Measurements from ENCODE around the gene TCF4.

Gene TCF4

GRCh38 chr18:55530166-55530565 lies 57.8 kb downstream of the TCF4 start:
- POLR2A ChIA-PET, result interaction anchor here (0.6 kb wide), 1 partner anchor 19 kb away, joined by 5 read pairs; no protein-coding TSS in a partner anchor
- CTCF ChIA-PET, result no interaction called here
- DNase-seq, result no peak
- Histone ChIP-seq H3K4me3 (ENCODE audit: control insufficient read depth in 1 of 7, extremely low read depth in 1 of 7, insufficient read depth in 4 of 7, low read depth in 2 of 7, low read length in 6 of 7) (no peak overlapping the region), H3K27me3 (replicated peaks in 2 of 5; ENCODE audit: control insufficient read depth in 4 of 5, insufficient read depth in 5 of 5, low read length in 4 of 5) (no peaks in the 10 kb centered on the region), H3K27ac (ENCODE audit: insufficient read depth in 1 of 2, low read depth in 1 of 2, low read length in 2 of 2, poor library complexity in 1 of 2, severe bottlenecking in 2 of 2) (no peak overlapping the region), H3K4me1 (ENCODE audit: control extremely low read depth in 1 of 4, control insufficient read depth in 4 of 4, insufficient read depth in 4 of 4, low read length in 3 of 4) (peaks cover 0 to 3% (median 0%) of the 10 kb centered on the region in 4 experiments), H3K36me3 (ENCODE audit: control insufficient read depth in 4 of 4, insufficient read depth in 4 of 4, low read length in 3 of 4) (peaks cover 0 to 3% (median 0%) of the 10 kb centered on the region in 4 experiments), H3K9me3 (ENCODE audit: control extremely low read depth in 1 of 5, control insufficient read depth in 4 of 5, insufficient read depth in 2 of 5, low read depth in 1 of 5, low read length in 4 of 5) (no peaks in the 10 kb centered on the region)
- WGBS (ENCODE audit: insufficient coverage), result 90% methylated on average over 5 of the region's 5 CpGs

GRCh38 chr18:55529581-55529980 lies 58.4 kb downstream of the TCF4 start:
- no peaks in the 10 kb centered on the region for H3K9me3 ChIP-seq (ENCODE audit: control extremely low read depth in 1 of 5, control insufficient read depth in 4 of 5, insufficient read depth in 2 of 5, low read depth in 1 of 5, low read length in 4 of 5)
- H3K4me3 ChIP-seq (ENCODE audit: control insufficient read depth in 1 of 7, extremely low read depth in 1 of 7, insufficient read depth in 4 of 7, low read depth in 2 of 7, low read length in 6 of 7), result no peak overlapping the region
- DNase-seq, result no peak
- peaks cover 0 to 3% (median 0%) of the 10 kb centered on the region in 4 experiments for H3K4me1 ChIP-seq (ENCODE audit: control extremely low read depth in 1 of 4, control insufficient read depth in 4 of 4, insufficient read depth in 4 of 4, low read length in 3 of 4)
- ChIA-PET POLR2A (no interaction called here), CTCF (interaction anchor here (0.8 kb wide), 1 partner anchor 113 kb away, joined by 3 read pairs; no protein-coding TSS in a partner anchor)
- WGBS (ENCODE audit: insufficient coverage), result 61% methylated on average over 4 of the region's 4 CpGs
- H3K27ac ChIP-seq (ENCODE audit: insufficient read depth in 1 of 2, low read depth in 1 of 2, low read length in 2 of 2, poor library complexity in 1 of 2, severe bottlenecking in 2 of 2), result no peak overlapping the region
- H3K36me3 ChIP-seq (ENCODE audit: control insufficient read depth in 4 of 4, insufficient read depth in 4 of 4, low read length in 3 of 4), result peaks cover 0 to 3% (median 0%) of the 10 kb centered on the region in 4 experiments
- no peaks in the 10 kb centered on the region for H3K27me3 ChIP-seq (replicated peaks in 2 of 5; ENCODE audit: control insufficient read depth in 4 of 5, insufficient read depth in 5 of 5, low read length in 4 of 5)

- ChIA-PET CTCF (no interaction called here), POLR2A (no interaction called here)
- Histone ChIP-seq H3K36me3 (ENCODE audit: control insufficient read depth in 4 of 4, insufficient read depth in 4 of 4, low read length in 3 of 4) (peaks cover 0 to 3% (median 0%) of the 10 kb centered on the region in 4 experiments), H3K27me3 (replicated peaks in 2 of 5; ENCODE audit: control insufficient read depth in 4 of 5, insufficient read depth in 5 of 5, low read length in 4 of 5) (no peaks in the 10 kb centered on the region), H3K4me3 (ENCODE audit: control insufficient read depth in 1 of 7, extremely low read depth in 1 of 7, insufficient read depth in 4 of 7, low read depth in 2 of 7, low read length in 6 of 7) (no peak overlapping the region), H3K27ac (ENCODE audit: insufficient read depth in 1 of 2, low read depth in 1 of 2, low read length in 2 of 2, poor library complexity in 1 of 2, severe bottlenecking in 2 of 2) (no peak overlapping the region), H3K9me3 (ENCODE audit: control extremely low read depth in 1 of 5, control insufficient read depth in 4 of 5, insufficient read depth in 2 of 5, low read depth in 1 of 5, low read length in 4 of 5) (no peaks in the 10 kb centered on the region), H3K4me1 (ENCODE audit: control extremely low read depth in 1 of 4, control insufficient read depth in 4 of 4, insufficient read depth in 4 of 4, low read length in 3 of 4) (peaks cover 0 to 3% (median 0%) of the 10 kb centered on the region in 4 experiments)
- no peak for DNase-seq
These were observed 62.1 kb downstream of the TCF4 start for GRCh38 chr18:55525845-55526244.

- no peak for DNase-seq
- no peak overlapping the region for H3K4me3 ChIP-seq (ENCODE audit: control insufficient read depth in 1 of 7, extremely low read depth in 1 of 7, insufficient read depth in 4 of 7, low read depth in 2 of 7, low read length in 6 of 7)
- H3K36me3 ChIP-seq (ENCODE audit: control insufficient read depth in 4 of 4, insufficient read depth in 4 of 4, low read length in 3 of 4), result peaks cover 0 to 3% (median 0%) of the 10 kb centered on the region in 4 experiments
- H3K27ac ChIP-seq (ENCODE audit: insufficient read depth in 1 of 2, low read depth in 1 of 2, low read length in 2 of 2, poor library complexity in 1 of 2, severe bottlenecking in 2 of 2), result no peak overlapping the region
- ChIA-PET POLR2A (no interaction called here), CTCF (no interaction called here)
- H3K9me3 ChIP-seq (ENCODE audit: control extremely low read depth in 1 of 5, control insufficient read depth in 4 of 5, insufficient read depth in 2 of 5, low read depth in 1 of 5, low read length in 4 of 5), result no peaks in the 10 kb centered on the region
- H3K4me1 ChIP-seq (ENCODE audit: control extremely low read depth in 1 of 4, control insufficient read depth in 4 of 4, insufficient read depth in 4 of 4, low read length in 3 of 4), result peaks cover 0 to 3% (median 0%) of the 10 kb centered on the region in 4 experiments
- no peaks in the 10 kb centered on the region for H3K27me3 ChIP-seq (replicated peaks in 2 of 5; ENCODE audit: control insufficient read depth in 4 of 5, insufficient read depth in 5 of 5, low read length in 4 of 5)
These were observed 63.5 kb downstream of the TCF4 start for GRCh38 chr18:55524353-55525073.

- no peak overlapping the region for H3K4me3 ChIP-seq (ENCODE audit: control insufficient read depth in 1 of 7, extremely low read depth in 1 of 7, insufficient read depth in 4 of 7, low read depth in 2 of 7, low read length in 6 of 7)
- ChIA-PET POLR2A (no interaction called here), CTCF (no interaction called here)
- peaks cover 0 to 3% (median 0%) of the 10 kb centered on the region in 4 experiments for H3K36me3 ChIP-seq (ENCODE audit: control insufficient read depth in 4 of 4, insufficient read depth in 4 of 4, low read length in 3 of 4)
- H3K4me1 ChIP-seq (ENCODE audit: control extremely low read depth in 1 of 4, control insufficient read depth in 4 of 4, insufficient read depth in 4 of 4, low read length in 3 of 4), result peaks cover 0 to 3% (median 0%) of the 10 kb centered on the region in 4 experiments
- no peaks in the 10 kb centered on the region for H3K27me3 ChIP-seq (replicated peaks in 2 of 5; ENCODE audit: control insufficient read depth in 4 of 5, insufficient read depth in 5 of 5, low read length in 4 of 5)
- no peak overlapping the region for H3K27ac ChIP-seq (ENCODE audit: insufficient read depth in 1 of 2, low read depth in 1 of 2, low read length in 2 of 2, poor library complexity in 1 of 2, severe bottlenecking in 2 of 2)
- no peak for DNase-seq
- H3K9me3 ChIP-seq (ENCODE audit: control extremely low read depth in 1 of 5, control insufficient read depth in 4 of 5, insufficient read depth in 2 of 5, low read depth in 1 of 5, low read length in 4 of 5), result no peaks in the 10 kb centered on the region
These were observed 65.0 kb downstream of the TCF4 start for GRCh38 chr18:55523001-55523400.

- Histone ChIP-seq H3K27ac (ENCODE audit: insufficient read depth in 1 of 2, low read depth in 1 of 2, low read length in 2 of 2, poor library complexity in 1 of 2, severe bottlenecking in 2 of 2) (no peak overlapping the region), H3K9me3 (ENCODE audit: control extremely low read depth in 1 of 5, control insufficient read depth in 4 of 5, insufficient read depth in 2 of 5, low read depth in 1 of 5, low read length in 4 of 5) (no peaks in the 10 kb centered on the region), H3K4me3 (ENCODE audit: control insufficient read depth in 1 of 7, extremely low read depth in 1 of 7, insufficient read depth in 4 of 7, low read depth in 2 of 7, low read length in 6 of 7) (no peak overlapping the region), H3K27me3 (replicated peaks in 2 of 5; ENCODE audit: control insufficient read depth in 4 of 5, insufficient read depth in 5 of 5, low read length in 4 of 5) (no peaks in the 10 kb centered on the region), H3K36me3 (ENCODE audit: control insufficient read depth in 4 of 4, insufficient read depth in 4 of 4, low read length in 3 of 4) (peaks cover 0 to 6% (median 2%) of the 10 kb centered on the region in 4 experiments), H3K4me1 (ENCODE audit: control extremely low read depth in 1 of 4, control insufficient read depth in 4 of 4, insufficient read depth in 4 of 4, low read length in 3 of 4) (no peaks in the 10 kb centered on the region)
- ChIA-PET CTCF (interaction anchor here (0.8 to 1.1 kb wide), 2 partner anchors 15 to 25 kb away, joined by 3 read pairs; no protein-coding TSS in a partner anchor), POLR2A (no interaction called here)
- WGBS (ENCODE audit: insufficient coverage), result 100% methylated on average over 1 of the region's 3 CpGs
- peak in 1 of 3 donors; percentile 27 for DNase-seq
These were observed 66.0 kb downstream of the TCF4 start for GRCh38 chr18:55522011-55522410.

GRCh38 chr18:55517055-55517454 lies 70.9 kb downstream of the TCF4 start:
- CTCF ChIA-PET, result interaction anchor here (1.0 to 1.8 kb wide), 2 partner anchors 10 to 23 kb away, joined by 3 to 5 read pairs; no protein-coding TSS in a partner anchor

More at GRCh38 chr18:55517055-55517454, 70.9 kb downstream of the TCF4 start:
- POLR2A ChIA-PET, result interaction anchor here (0.7 kb wide), 1 partner anchor 1059 kb away, joined by 3 read pairs; no protein-coding TSS in a partner anchor
- WGBS (ENCODE audit: insufficient coverage), result 92% methylated on average over 3 of the region's 4 CpGs
- Histone ChIP-seq H3K9me3 (ENCODE audit: control extremely low read depth in 1 of 5, control insufficient read depth in 4 of 5, insufficient read depth in 2 of 5, low read depth in 1 of 5, low read length in 4 of 5) (no peaks in the 10 kb centered on the region), H3K36me3 (ENCODE audit: control insufficient read depth in 4 of 4, insufficient read depth in 4 of 4, low read length in 3 of 4) (peaks cover 0 to 10% (median 2%) of the 10 kb centered on the region in 4 experiments), H3K27me3 (replicated peaks in 2 of 5; ENCODE audit: control insufficient read depth in 4 of 5, insufficient read depth in 5 of 5, low read length in 4 of 5) (no peaks in the 10 kb centered on the region), H3K4me1 (ENCODE audit: control extremely low read depth in 1 of 4, control insufficient read depth in 4 of 4, insufficient read depth in 4 of 4, low read length in 3 of 4) (peaks cover 0 to 4% (median 1%) of the 10 kb centered on the region in 4 experiments), H3K4me3 (ENCODE audit: control insufficient read depth in 1 of 7, extremely low read depth in 1 of 7, insufficient read depth in 4 of 7, low read depth in 2 of 7, low read length in 6 of 7) (no peak overlapping the region), H3K27ac (ENCODE audit: insufficient read depth in 1 of 2, low read depth in 1 of 2, low read length in 2 of 2, poor library complexity in 1 of 2, severe bottlenecking in 2 of 2) (no peak overlapping the region)
- no peak for DNase-seq
